ENCODE measurements around the gene ARID1B. TPM values are rescaled to one million over a fixed set of nuclear protein-coding genes. Genes with fewer than 3 reads are reported as not detected.

ARID1B gene
- total RNA-seq, 1 donor from 2014 or later: 18.5 TPM

DNA sequence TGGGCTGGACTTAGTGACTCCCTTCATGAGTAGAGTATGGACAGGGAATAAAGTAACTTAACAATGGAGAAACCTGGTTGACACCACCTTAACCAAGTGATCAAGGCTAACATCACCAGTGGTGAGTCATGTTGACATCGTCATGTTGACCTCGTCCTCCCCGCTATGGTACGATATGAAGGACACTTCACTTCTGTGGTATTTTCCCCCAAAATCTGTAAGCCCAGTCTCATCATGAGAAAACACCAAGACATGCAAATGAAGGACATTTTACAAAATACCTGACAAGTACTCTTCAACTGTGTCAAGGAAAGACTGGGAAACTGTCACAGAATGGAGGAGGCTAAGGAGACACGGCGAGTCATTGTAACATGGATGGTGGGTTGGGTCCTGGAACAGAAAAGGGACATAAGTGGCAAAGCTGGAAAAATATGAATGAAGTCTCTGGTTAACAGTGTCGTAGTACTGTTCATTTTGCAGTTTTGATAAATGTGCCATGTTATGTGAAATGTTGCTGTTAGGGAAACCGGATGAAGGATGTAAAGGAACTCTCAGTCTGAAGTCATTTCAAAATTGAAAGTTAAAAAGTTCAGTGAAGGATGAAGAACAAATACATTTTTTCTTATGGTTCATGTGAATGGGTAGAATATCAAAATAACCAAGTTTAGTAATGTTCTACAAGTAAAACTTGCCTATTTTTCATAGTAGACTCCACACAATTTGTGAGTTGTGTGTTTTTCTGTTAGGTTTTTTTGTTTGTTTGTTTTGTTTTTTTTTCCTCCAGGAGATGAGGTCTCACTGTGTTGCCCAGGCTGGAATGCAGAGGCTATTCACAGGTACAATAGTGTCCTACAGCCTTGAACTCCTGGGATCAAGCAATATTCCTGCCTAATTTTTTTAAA lies 298.6 kb downstream of the ARID1B start:
- DNase-seq (ENCODE audit: low read depth): no peak
- no peak overlapping the region for H3K4me3 ChIP-seq (ENCODE audit: low read depth, low read length)
- TF ChIP-seq, protein P1, sequence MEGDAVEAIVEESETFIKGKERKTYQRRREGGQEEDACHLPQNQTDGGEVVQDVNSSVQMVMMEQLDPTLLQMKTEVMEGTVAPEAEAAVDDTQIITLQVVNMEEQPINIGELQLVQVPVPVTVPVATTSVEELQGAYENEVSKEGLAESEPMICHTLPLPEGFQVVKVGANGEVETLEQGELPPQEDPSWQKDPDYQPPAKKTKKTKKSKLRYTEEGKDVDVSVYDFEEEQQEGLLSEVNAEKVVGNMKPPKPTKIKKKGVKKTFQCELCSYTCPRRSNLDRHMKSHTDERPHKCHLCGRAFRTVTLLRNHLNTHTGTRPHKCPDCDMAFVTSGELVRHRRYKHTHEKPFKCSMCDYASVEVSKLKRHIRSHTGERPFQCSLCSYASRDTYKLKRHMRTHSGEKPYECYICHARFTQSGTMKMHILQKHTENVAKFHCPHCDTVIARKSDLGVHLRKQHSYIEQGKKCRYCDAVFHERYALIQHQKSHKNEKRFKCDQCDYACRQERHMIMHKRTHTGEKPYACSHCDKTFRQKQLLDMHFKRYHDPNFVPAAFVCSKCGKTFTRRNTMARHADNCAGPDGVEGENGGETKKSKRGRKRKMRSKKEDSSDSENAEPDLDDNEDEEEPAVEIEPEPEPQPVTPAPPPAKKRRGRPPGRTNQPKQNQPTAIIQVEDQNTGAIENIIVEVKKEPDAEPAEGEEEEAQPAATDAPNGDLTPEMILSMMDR (conservative IDR thresholded peaks at IDR 0.05; ENCODE audit: low read depth, low read length): no peak

DNA sequence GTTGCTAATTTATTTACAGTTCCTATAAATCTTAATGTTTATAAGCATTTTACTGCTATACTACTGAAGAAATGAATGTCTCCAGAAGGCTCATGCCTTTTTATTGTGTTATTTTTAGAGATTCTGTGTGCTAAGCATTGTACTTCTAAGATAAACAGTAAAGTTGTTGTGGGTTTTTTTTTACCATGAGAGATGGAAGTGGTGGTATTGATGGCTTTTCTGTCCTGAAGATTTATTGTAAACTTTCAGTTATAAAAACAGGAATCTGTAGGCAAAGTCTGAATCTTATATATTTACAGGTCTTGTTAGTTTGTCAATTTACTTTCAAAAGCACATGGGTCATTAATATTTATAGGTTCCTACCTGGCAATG lies 299.3 kb downstream of the ARID1B start:
- DNase-seq (ENCODE audit: low read depth): no peak
- H3K4me3 ChIP-seq (ENCODE audit: low read depth, low read length): no peak overlapping the region
- TF ChIP-seq, protein P1 (conservative IDR thresholded peaks at IDR 0.05; ENCODE audit: low read depth, low read length): no peak

DNA sequence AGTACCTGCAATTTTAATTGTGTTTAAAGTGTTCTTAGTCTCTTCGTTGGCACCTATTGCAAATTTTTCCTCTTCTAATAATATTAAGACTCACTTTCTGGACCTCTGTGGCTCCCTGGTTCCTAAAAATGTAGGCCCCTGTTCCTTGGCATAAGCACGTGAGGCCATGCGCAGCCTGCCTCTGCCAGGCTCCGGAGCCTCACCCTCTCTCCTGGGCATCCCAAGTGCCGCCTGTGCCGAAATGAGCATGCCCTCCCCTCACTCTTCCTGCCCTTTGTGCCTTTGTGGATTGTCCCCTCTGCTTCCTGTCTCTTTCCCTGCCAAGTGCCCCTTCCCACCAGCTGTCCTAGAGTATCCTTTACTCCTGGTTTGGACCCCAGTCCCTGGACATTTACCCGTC lies 300.1 kb downstream of the ARID1B start:
- H3K4me3 ChIP-seq (ENCODE audit: low read depth, low read length): no peak overlapping the region
- TF ChIP-seq, protein P1 (conservative IDR thresholded peaks at IDR 0.05; ENCODE audit: low read depth, low read length): no peak
- no peak for DNase-seq (ENCODE audit: low read depth)

DNA sequence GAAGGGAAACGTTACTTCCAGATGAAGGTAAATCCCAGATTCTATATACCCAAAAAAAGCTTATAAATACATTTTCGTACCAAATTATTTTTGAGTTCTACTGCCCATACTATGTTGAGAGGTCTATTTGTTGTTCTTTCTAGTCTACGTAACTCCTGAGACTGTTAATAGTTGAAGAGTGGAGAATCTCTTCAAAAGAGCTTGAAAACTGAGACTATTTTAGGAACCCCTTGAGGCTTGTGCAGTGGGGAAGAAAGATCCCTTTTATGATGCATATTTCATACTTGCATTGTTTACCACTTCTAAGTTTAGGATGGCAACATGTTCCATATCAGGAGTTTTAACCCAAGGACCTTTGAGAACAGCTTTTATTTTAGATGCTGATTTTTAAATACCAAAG lies 301.1 kb downstream of the ARID1B start:
- TF ChIP-seq, protein P1 (conservative IDR thresholded peaks at IDR 0.05; ENCODE audit: low read depth, low read length): no peak
- no peak for DNase-seq (ENCODE audit: low read depth)
- H3K4me3 ChIP-seq (ENCODE audit: low read depth, low read length): no peak overlapping the region

DNA sequence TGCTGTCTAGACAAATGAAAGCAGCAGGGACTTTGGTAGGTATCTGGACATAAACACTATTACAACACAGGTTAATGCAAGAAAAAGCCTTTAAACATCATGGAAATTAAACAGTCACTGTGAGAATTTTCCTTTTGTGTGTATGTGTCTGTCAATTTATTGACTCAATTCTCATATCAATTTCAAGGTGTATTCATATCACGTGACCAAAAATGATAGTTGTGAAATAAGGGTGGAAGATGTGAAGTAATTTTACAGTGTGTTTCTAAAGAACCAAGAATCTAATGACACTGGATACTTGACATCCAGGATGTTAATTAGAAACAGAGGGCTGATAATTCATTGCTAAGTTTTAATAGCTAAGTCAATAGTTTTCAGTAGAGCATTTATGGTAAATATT lies 302.1 kb downstream of the ARID1B start:
- TF ChIP-seq, protein P1 (conservative IDR thresholded peaks at IDR 0.05; ENCODE audit: low read depth, low read length): no peak
- no peak for DNase-seq (ENCODE audit: low read depth)
- no peak overlapping the region for H3K4me3 ChIP-seq (ENCODE audit: low read depth, low read length)

DNA sequence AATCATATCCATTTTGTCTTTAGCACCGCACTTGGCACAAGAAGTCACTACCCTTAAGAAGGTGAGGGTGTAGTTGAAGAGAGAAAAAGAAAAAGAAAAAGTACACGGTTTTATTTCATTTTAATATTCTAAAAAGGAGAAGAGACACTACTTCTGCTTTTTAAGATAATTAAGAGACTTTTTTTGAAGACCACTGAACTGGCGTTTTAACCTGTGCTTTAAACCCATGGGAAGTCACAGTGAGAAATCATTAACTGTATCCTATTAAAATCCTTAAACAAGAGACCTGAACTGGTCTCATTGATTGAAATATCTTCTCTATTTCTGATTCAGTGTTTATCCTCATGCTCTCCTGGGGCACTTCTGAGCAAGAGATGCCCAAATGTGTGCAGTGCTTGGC lies 302.6 kb downstream of the ARID1B start:
- H3K4me3 ChIP-seq (ENCODE audit: low read depth, low read length): no peak overlapping the region
- no peak for DNase-seq (ENCODE audit: low read depth)
- TF ChIP-seq, protein P1 (conservative IDR thresholded peaks at IDR 0.05; ENCODE audit: low read depth, low read length): no peak

DNA sequence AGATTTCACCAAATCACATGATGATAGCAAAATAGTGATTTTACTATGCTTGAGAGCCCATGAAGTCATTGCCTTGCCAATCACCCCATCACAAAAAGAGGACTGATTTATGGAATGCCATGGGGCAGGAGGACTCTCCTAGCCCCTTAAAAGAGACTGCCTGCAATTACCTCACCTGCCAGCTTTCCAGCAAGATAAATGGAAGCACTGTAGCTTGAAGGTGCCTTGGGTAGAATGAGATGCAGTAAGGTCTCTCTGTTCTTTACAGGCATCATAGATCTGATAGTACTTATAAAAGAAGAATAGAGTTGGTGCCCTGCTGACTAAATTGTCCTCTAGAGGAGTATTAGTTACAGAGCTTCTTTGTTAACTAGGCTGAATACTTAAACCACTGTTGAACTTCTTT lies 303.8 kb downstream of the ARID1B start:
- DNase-seq (ENCODE audit: low read depth): no peak
- H3K4me3 ChIP-seq (ENCODE audit: low read depth, low read length): no peak overlapping the region
- TF ChIP-seq, protein P1 (conservative IDR thresholded peaks at IDR 0.05; ENCODE audit: low read depth, low read length): no peak

Measured in epithelial cell of proximal tubule (primary cell).